Mammary epithelial cell (primary cell): ENCODE measurements around the gene SPOUT1.

Experiments used
- EZH2 ChIP-seq: IDR thresholded peaks from 2 replicates; pipeline ENCODE4 v1.6.1; 2012; ENCODE audit warnings: low read length, inconsistent platforms, borderline replicate concordance
- TF ChIP-seq, protein P1 (sequence below), 2 donors: IDR thresholded peaks in 1 of 2; conservative IDR thresholded peaks in 1 of 2; 2 replicates each; pipeline ENCODE4 v1.5.1; 2011 to 2012; ENCODE audit warnings: inconsistent platforms in 2 of 2, low read length in 2 of 2, mild to moderate bottlenecking in 2 of 2, control low read depth in 1 of 2, low read depth in 1 of 2; ENCODE audit not compliant: insufficient read depth in 1 of 2; ENCODE audit errors: extremely low read depth in 1 of 2

- TF ChIP-seq, protein P1, sequence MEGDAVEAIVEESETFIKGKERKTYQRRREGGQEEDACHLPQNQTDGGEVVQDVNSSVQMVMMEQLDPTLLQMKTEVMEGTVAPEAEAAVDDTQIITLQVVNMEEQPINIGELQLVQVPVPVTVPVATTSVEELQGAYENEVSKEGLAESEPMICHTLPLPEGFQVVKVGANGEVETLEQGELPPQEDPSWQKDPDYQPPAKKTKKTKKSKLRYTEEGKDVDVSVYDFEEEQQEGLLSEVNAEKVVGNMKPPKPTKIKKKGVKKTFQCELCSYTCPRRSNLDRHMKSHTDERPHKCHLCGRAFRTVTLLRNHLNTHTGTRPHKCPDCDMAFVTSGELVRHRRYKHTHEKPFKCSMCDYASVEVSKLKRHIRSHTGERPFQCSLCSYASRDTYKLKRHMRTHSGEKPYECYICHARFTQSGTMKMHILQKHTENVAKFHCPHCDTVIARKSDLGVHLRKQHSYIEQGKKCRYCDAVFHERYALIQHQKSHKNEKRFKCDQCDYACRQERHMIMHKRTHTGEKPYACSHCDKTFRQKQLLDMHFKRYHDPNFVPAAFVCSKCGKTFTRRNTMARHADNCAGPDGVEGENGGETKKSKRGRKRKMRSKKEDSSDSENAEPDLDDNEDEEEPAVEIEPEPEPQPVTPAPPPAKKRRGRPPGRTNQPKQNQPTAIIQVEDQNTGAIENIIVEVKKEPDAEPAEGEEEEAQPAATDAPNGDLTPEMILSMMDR (conservative IDR thresholded peaks at IDR 0.05 in 1 of 2, IDR thresholded peaks at IDR 0.05 in 1 of 2; ENCODE audit: extremely low read depth in 1 of 2, insufficient read depth in 1 of 2, low read depth in 1 of 2, low read length in 2 of 2), result no peak
- no peak for TF ChIP-seq EZH2
Measured at GRCh38 chr9:128841694-128842492, 12.3 kb upstream of the SPOUT1 start.
